Hematopoietic multipotent progenitor cell treated with erythropoietin and hydrocortisone succinate and interleukin-3 and kit ligand, for 8 days (in vitro differentiated cells): ENCODE measurements around the gene ARMC9.
A peak's percentile ranks its signal among the peaks of the same experiment; 100 is the strongest.
"Not testable (repeated sequence)": the region's sequence is repeated elsewhere in the genome, so short reads cannot be mapped to it uniquely, and the experiment has no call there.

ENCODE experiments used
- DNase-seq: peaks from one replicate; pipeline ENCODE4 v3.0.0-alpha.2; 2015

The ARMC9 gene

DNA sequence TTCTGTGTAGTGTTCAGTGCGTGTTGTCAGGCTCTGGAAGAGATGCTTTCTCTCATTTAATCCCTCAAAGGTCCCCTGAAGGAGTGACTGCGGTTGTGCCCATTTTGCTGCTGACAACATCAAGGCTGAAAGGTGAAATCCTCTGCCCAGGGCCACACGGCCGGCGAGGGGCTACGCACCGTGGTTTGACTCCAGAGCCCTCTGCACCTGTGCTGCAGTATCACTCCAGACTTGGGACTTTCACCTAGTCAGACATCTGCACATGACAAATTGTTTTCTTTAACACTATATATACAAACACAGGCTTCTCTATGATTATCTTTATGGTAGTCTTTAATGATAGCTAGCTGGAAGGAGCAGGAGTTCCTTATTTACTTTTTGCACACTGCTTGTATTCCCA is 90.2 kb downstream of the ARMC9 start:
- DNase-seq = no peak

DNA sequence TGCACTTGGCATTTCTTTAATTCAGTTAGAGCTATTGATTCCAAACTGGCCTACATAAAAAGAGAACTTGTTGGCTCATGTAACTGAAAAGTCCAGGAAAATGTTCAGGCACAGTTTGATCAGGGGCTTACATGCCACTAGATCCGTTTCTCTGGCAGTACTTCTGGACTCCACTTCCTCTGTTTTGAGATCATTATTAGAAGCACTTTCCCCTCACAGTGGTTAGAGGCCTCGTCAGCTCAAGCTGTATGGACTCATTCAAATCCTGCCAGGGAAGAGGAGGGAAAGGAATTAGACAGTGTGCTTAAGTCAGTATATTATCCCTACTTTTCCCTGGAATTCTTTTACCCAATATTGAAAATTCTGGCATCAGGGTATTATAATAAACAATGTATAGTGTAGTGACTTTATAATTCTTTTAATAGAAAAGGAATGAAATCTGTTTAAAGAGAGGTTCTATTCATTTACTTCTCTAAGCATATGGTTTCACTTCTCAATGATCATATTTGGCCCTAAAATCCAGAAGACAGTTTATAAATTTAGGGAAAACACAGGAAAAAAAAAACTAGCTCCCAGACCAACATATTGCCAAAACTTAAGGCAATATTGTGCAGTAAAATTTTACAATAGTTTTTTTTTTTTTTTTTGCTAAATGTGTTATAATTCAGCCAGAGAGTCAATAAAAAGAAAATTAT is 92.0 kb downstream of the ARMC9 start:
- no peak for DNase-seq

DNA sequence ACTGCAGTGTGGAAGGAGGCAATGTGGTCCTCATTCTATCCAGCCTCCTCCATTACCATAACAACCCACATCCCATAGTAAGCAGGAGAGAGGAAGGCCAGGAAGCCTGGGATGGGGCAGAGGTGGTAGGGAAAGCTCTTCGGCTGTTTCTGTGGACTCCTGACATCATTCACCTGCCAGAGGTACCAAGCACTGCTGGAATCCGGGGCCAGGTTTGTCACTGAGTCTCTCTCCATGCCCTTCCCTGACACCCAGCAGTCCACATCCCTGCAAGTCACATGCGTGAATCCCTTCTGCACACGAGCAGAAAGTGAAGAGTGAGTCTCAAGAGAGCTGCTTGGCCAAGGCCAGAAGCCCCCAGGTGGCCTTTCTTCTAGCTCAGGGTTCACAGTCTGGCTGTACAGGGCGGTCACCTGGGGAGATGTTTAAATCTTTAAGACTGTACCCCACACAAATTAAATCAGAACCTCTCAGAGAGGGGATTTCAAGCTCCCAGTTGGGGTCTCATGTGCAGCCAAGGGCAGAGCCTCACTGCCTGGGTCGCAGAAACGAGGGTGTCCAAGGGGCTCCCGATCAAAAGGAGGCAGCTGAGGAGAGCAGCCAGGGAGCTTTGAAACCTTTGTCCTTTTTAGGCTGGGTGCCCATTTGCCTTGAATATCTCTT is 94.2 kb downstream of the ARMC9 start:
- no peak for DNase-seq

DNA sequence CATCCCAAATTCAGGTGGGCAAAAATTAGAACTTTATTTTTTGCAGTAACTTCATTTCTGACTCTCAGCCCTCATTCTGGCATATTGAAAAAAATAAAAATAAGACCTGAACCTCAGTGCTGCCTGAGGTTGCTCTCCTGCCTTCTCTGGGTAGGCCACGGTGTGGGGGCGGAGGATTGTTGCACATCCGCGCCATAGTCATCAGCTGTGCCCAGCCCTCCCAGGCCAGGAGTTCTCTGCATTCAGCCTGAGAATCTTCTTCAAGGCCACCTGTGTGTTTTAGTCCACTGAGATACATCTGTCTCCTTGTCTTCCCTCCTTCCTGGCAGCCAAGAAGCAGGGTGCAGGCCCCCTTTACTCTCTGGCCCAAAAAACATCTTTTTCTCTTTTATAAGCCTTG is 94.7 kb downstream of the ARMC9 start:
- no peak for DNase-seq

DNA sequence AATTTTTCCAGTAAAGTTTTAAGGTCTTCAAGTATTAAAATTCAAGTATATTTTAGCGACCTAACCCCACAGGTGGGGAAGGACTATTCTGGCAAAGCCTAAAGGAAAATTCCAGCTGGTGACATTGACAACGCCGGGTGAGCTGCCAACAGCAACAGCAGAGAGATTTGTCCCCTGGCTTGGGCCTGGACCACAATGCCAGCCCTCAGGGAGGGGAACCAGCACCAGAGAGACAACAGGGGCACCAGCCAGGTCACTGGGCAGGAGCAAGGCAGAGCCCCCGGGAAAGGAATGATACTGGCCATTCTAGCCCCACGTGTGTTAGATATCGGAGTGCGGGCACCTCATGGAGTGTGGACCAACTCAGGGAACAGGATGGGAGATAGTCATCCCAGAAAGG is 95.7 kb downstream of the ARMC9 start:
- DNase-seq = no peak

DNA sequence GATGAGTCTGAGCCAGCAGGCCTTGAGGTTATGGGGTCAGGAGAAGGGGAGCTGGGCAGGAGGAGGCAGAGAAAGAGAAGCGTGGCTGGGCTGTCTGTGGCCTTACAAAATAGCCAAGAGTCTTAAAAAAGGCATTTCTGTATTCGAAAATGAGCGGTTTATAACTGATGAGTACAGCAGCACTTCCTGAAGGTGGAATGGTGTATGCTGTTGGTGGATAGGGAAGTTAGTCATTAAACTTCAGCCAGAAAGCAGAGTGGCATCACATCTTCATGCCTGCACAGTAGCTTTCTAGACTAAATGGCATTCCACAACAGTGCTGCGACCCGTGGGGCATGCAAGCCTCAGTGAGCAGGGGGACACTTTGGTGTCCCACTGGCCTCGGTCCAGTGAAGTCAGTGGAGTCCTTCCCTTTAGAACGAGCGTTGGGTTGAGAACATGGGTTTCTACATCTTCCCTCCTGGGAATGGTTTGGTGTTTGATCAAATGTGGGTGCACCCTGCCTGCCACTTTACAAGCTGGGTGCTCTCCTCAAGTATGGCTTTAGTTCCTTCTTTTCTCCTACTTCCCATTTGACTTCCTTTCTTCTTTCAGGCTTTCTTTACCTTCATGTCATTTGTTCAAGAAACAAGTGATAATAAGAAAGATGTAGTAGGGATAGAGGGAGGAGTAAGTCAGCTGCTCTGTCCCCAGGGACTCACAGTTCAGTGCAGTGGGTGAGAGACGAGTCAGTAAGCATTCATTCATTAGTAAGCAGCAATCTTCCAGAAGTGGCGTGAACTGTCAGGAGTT is 96.3 kb downstream of the ARMC9 start:
- DNase-seq = no peak

DNA sequence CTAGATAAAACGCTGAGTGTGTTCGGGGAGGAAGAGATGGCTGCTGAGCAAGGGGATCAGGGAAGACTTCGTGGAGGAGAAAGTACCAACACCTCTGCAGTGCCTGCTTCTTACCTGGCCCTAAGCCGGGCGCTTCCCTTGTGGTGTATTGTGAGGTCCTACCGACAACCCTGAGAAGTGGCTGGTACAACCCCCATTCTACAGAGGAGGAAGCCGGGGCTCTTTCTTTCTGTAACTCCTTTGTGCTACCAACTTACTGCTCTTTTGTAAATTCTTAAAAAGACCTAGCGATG is 96.9 kb downstream of the ARMC9 start:
- DNase-seq = no peak

DNA sequence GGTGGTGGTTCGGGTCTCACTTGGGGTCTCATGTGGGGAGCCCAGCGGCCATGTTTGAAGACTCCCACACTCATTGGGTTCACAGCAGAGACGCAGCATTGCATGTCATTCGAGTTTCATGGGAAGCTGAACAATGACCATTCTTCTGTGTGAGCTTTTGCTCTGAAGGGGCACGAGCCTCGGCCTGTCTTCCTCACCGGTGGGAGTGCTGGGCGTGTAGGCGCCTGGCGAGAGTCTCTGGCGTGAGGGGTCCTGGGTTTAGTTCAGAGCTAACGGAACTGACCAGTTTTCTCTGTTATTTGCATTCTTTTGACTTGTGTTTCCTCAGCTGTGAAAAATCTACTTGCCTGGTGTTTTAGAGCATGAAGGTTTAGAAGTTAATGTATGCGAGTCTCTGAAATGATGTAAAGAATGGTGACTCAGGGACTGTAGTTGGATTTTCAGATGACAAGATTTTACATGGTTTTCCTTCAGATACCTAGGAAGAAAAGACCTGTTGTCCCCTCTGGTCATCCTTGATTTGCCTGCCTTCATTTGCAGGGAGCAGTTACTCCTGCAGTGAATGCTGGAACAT is 98.1 kb downstream of the ARMC9 start:
- no peak for DNase-seq

DNA sequence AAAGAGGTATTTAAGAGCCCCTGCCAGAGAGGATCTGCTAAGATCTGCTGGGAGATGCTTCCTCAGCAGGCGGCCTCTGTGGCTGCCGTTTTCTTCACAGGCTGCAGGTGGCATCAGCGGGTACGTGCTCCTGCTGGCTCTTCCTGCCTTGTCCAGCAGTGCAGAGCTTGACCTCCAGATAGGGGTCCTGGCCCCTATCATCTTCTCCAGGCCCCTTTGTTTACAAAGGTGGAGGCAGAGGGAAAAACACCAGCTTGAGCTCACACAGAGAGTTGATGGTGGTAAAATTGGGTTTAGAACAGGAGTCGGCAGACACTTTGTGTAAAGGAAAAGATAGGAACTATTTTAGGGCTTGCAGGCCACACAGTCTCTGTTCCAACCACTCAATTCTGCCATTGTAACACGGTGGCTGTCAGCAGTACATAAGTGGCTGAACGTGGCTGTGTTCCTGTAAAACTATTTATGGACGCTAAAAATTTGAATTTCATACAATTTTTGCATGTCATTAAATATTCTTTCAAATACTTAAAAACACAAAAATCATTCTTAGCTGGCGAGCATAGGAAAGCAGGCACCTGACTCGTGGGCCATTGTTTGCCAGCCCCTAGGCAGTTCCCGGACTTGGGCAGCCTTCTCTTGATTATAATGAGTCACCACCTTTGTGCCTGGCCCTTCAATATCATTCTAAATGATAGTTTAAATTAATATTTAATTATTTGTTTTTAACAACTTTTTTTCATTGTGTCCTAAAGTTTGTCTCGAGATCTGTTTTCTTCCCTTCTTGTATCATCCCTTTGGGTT is 98.9 kb downstream of the ARMC9 start:
- peak; percentile 70 for DNase-seq

DNA sequence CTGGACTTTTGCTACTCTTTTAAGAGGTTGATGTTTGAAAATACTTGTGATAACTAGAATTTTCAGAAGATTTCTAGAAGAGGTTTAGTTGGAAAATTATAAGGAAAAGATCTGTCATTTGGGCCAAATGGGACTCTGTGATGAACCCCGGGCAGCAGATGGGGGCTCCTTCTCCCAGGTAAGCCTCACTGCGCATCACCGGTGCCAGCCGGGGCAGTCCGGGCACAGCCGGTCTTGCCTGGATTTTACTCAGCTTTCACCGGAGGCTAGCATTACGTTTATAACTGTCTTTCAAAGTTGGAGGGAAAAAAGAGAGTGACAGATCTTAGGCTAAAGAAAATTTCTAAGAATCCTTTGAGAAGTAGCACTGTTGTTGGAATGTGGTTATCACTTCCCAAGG is 99.7 kb downstream of the ARMC9 start:
- DNase-seq = no peak

DNA sequence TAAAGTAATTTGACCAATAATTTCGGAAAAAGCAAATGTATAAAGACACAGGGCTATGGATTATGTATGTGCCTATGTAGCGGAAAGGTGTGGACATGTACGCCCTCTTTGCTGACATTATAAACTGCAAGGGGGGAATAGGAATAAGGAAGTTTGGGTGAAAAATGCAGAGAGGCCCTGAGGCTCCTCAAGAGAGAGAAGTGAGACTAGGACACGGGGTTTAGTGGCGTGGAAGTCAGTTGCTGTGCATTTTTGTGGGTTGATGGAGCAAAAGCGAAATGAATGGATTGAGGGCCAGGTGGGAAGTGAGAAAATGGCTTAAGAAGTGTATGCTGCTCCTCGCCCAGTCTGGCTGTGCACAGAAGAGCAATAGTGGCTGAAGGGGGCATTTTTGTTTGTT is 100.8 kb downstream of the ARMC9 start:
- DNase-seq = no peak

DNA sequence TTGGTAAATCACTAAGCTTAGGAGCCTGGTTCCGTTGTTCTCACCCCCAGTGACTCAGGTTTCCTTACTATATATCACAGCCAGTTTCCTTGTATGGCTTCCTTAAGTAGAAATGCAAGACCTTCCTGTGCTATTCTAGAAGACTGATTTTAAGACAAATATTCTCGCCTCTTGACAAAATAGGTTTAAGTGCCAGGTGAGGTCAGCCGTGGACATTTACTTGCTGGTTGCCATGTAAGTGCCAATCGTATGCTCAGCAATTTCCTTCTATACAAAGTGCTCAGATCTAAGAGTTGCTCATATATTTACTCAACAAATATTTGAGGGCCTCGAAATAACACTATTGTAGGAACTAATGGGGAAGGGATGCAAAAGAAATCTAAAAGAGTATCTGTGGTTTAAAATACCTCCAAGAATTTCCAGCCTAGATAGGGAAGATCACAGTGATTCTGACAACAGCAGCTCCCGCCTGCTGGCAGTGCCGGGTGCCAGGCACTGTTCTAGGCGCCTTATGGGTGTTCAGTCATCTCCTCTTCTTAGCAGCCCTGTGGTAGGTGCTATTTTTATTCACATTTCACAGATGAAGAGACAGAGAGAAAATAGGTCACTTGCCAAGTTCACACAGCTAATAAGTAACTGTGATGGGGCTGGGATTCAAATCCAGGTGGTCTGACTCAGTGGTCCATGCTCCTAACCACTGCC is 101.7 kb downstream of the ARMC9 start:
- DNase-seq = no peak

DNA sequence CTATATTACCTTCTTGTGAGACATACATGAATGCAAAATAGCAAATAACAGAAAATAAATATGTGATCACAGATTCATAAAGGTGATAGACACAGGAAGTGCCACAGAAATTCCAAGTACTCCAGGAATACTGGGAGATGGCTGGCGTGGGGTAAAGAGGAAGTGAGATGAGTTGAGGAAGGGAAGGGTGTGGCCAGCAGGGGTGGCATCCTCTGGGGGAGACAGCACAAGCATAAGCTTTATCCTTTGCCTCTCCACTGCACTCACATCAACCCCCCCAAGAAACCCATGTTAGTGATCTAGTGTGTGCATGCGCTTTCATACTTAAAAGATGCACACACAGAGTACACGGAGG is 102.3 kb downstream of the ARMC9 start:
- DNase-seq = no peak

DNA sequence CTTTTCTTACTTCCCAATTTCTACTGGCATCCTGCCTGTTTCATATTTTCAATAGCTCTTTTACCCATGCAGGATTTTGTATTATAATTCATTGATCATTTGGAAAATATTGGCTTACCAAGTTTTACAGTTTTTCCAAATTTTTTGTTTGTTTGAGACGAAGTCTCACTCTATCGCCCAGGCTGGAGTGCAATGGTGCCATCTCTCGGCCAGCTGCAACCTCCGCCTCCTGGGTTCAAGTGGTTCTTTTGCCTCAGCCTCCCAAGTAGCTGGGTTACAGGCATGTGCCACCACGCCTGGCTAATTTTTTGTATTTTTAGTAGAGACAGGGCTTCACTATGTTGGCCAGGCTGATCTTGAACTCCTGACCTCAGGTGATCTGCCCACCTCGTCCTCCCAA is 105.8 kb downstream of the ARMC9 start:
- DNase-seq = not testable (repeated sequence)

DNA sequence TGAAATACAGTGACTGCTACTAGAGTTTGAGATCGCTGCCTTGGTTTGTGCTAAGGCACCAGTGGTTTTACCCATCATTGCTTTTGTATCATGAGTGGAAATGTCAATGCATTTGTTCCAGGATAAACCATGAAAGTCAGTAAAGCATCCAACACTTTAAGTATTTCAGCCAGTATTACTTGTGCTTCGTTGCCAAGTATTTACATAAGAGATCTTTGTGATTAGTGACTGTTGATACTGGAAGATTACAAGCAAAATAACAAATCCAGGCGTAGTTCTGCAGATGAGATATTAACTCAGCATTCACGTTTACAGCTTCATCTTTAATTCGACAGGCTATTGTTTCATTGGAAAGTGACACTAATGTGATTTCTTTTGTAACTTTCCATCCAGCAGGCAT is 106.8 kb downstream of the ARMC9 start:
- DNase-seq = no peak

DNA sequence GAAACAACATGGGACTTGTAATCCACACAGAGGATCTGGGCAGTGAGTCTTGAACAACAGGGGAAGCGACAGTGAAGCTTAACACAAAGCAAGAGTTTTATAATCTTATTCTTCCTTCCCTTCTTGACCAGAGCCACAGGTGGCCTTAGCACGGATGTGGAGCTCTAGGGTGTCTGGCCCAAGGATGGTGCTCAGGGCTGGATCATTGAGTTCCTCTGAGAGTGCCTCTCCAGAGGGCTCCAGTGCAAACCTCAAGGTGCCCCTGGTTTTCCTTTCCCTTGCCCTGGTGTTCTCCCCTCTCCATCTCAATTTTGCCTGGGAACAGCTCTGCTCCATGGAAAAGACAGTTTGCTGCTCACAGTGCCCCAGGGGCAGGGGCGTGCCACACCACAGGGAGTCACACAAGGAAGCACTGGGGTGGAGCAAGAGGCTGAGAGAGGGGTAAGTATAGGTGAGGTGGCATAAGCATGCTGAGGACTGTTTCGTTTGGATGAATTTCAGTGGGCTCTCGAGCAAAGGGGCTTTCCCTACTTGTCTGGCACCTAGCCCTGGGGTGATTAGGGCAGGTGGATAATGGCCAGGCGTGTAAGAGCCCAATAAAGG is 108.5 kb downstream of the ARMC9 start:
- no peak for DNase-seq

DNA sequence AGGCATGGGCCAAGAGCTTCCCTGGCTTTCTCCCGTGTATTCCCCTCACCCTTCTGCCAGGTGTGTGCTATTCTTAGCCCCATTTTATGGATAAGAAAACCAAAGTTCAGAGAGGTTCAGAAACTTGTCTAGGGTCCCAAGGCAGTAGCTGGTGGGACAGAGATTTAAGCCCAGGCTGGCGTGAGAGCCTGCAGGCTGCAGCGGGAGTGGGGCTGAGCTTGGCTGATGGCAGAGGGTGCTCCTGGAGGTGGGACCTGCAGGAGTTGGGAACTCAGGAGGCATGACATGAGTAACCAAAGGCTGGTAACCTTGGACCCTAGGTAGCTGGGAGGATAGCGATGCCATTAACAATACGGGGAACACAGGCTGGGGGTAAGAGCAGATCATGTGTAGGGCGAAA is 109.8 kb downstream of the ARMC9 start:
- DNase-seq = no peak

DNA sequence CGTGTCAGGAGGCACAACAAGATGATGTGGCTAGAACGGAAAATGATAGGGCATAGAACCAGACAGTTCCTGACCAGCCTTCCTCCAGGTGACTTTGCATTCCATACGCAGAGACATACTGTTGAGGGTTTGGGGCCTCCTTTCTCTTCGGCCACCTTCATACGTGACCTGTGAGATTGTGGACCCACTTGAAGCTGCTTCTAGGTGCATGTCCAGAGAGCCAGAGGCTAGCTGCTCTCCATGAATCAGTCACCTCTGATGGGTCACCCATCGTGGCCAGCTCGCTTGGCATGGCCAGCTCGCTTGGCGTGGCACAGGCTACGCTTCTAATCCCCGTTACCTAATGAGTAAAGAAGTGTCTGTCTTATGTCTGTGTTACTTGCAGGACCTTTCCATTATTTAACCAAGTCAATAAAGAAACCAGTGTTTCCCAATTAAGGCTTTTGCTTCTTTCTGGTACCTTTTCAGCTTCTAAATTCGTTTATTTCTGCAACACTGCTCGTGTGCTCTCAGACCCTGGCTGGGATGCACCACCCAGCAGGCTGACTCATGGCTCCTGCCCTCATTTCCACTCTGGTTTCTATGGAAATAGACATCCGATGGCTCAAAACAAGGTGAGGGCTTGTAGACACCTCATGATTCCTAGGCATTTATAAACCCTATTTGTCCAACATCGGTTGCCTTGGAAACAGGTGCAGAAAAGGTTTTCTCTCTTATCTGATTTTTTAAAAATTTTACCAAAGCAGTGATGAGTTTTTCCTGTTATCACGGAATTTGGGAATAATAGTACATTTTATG is 110.4 kb downstream of the ARMC9 start:
- no peak for DNase-seq

DNA sequence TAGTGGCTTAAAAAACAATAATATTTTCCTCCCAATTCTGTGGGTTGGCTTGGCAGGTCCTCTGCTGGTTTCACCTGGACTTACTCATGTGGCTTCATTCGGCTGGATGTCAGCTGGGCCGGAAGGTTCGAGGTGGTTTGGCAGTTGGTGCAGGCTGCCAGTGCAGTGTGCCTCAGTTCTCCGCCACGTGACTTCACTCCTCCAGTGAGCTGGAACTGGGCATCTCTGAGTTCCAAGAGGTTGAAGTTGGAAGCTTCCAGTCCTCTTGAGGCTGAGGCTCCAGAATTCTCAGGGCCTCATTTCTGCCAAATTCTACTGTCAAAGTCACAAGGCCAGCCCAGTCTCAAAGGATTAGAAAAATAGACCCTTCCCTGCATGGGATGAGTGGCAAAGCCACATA is 113.6 kb downstream of the ARMC9 start:
- no peak for DNase-seq

DNA sequence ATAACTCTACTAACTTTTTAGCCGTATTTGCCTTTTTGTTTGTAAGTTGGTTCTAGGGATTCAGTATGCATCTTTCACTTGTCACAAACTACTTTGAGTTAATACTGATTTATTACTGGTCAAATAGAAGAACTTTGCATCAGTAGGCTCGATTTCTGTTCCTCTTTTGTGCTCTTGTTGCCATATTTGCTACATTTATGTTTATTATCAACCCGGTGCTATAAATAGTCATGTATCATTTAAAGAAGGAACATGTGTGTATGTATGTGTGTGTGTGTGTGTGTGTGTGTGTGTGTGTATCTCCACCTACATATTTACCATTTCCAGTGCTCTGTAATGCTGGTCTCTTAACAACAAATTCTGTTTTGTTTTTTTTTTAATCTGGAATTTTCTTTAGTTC is 117.5 kb downstream of the ARMC9 start:
- DNase-seq = no peak

DNA sequence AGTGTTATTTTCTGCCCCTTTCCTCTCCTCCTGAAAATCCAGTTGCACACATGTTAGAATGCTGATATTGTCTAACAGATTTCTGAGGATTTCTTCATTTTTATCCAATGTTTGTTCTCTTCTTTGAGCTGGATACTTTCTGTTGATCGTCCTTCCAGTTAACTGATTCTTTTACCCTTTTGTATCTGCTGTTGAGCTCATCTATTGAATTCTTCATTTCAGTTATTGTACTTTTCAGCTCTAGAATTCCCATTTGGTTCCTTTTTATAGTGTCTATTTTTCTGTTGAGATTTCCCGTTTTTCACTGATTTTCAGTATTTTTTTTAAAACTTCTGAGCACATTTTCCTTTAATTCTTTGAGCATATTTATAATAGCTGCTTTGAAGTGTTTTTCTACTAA is 119.1 kb downstream of the ARMC9 start:
- DNase-seq = no peak
